AG04449 (cell line): ENCODE data around the gene B4GALNT4.
"Not testable (repeated sequence)": the region's sequence is repeated elsewhere in the genome, so short reads cannot be mapped to it uniquely, and the experiment has no call there.

ENCODE experiments used
- CTCF ChIA-PET: fragments of 350-600 bp; formaldehyde crosslinking; extraction: SDS; loops from one replicate; lab custom pipeline; 2021; ENCODE audit warnings: antibody characterized with exemption; lab: Yijun Ruan, JAX
- POLR2A ChIA-PET: fragments of 400-600, 350-600 bp; formaldehyde crosslinking; extraction: SDS; loops from one replicate; lab custom pipeline; 2020; ENCODE audit warnings: antibody characterized with exemption, inconsistent platforms; lab: Yijun Ruan, JAX
- DNase-seq: peaks from one replicate; pipeline ENCODE4 v3.0.0-alpha.2; 2010; ENCODE audit warnings: low read depth, low spot score
- H3K4me3 ChIP-seq: 2 replicates; pipeline ENCODE4 v1.5.1; 2011; ENCODE audit warnings: low read depth, mild to moderate bottlenecking, control low read depth, low read length
- TF ChIP-seq, protein P1 (sequence below): IDR thresholded peaks from one replicate; pipeline ENCODE4 v1.5.1; 2011; ENCODE audit warnings: mild to moderate bottlenecking, moderate library complexity, low read length, control low read depth, inconsistent platforms; ENCODE audit not compliant: insufficient read depth; ENCODE audit errors: missing control alignments

Gene B4GALNT4, protein sequence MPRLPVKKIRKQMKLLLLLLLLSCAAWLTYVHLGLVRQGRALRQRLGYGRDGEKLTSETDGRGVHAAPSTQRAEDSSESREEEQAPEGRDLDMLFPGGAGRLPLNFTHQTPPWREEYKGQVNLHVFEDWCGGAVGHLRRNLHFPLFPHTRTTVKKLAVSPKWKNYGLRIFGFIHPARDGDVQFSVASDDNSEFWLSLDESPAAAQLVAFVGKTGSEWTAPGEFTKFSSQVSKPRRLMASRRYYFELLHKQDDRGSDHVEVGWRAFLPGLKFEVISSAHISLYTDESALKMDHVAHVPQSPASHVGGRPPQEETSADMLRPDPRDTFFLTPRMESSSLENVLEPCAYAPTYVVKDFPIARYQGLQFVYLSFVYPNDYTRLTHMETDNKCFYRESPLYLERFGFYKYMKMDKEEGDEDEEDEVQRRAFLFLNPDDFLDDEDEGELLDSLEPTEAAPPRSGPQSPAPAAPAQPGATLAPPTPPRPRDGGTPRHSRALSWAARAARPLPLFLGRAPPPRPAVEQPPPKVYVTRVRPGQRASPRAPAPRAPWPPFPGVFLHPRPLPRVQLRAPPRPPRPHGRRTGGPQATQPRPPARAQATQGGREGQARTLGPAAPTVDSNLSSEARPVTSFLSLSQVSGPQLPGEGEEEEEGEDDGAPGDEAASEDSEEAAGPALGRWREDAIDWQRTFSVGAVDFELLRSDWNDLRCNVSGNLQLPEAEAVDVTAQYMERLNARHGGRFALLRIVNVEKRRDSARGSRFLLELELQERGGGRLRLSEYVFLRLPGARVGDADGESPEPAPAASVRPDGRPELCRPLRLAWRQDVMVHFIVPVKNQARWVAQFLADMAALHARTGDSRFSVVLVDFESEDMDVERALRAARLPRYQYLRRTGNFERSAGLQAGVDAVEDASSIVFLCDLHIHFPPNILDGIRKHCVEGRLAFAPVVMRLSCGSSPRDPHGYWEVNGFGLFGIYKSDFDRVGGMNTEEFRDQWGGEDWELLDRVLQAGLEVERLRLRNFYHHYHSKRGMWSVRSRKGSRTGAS

GRCh38 chr11:369336-370018, at the start of gene B4GALNT4:
B4GALNT4 (plus strand) TSS chr11:369499; CDS start chr11:369804, 305 bp downstream.
- peak within 1 kb of the TSS; percentile 70 for H3K4me3 ChIP-seq
- DNase-seq: no peak
- CTCF ChIA-PET: interaction anchor here (0.8 to 2.9 kb wide), 3 partner anchors 64 to 119 kb away, joined by 3 to 14 read pairs (median 8); no protein-coding TSS in a partner anchor

GRCh38 chr11:319888-320273, 49.4 kb upstream of the B4GALNT4 start:
- H3K4me3 ChIP-seq: peak overlapping the region; percentile 82
- DNase-seq: not testable (repeated sequence)
- ChIA-PET CTCF (interaction anchor here (1.3 to 1.4 kb wide), 3 partner anchors 10 to 14 kb away, joined by 4 to 6 read pairs (median 6); no protein-coding TSS in a partner anchor), POLR2A (interaction anchor here (1.5 kb wide), 1 partner anchor 36 kb away, joined by 3 read pairs; no protein-coding TSS in a partner anchor)

More at GRCh38 chr11:369336-370018, at the start of gene B4GALNT4:
- TF ChIP-seq, protein P1, sequence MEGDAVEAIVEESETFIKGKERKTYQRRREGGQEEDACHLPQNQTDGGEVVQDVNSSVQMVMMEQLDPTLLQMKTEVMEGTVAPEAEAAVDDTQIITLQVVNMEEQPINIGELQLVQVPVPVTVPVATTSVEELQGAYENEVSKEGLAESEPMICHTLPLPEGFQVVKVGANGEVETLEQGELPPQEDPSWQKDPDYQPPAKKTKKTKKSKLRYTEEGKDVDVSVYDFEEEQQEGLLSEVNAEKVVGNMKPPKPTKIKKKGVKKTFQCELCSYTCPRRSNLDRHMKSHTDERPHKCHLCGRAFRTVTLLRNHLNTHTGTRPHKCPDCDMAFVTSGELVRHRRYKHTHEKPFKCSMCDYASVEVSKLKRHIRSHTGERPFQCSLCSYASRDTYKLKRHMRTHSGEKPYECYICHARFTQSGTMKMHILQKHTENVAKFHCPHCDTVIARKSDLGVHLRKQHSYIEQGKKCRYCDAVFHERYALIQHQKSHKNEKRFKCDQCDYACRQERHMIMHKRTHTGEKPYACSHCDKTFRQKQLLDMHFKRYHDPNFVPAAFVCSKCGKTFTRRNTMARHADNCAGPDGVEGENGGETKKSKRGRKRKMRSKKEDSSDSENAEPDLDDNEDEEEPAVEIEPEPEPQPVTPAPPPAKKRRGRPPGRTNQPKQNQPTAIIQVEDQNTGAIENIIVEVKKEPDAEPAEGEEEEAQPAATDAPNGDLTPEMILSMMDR: no peak
- POLR2A ChIA-PET: no interaction called here

DNA sequence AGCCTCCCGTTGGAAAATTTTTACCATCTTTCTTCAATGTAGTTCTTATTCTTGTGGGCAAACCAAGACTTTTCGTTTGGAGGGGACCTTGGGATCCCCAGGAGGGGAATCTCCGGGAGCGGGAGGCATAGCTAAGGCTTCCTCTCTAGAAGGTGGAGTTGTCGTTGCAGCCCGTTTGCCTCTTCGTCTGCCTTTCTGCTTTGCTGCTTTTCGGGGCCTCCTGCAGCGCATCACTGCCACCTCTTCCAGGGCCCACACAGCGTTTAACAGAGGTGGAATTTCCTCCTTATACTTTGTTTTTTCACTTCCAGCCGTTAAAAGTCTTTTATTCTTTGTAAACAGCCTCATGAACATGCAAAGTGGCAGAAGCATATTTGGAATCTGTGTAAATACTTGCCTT, 45.1 kb upstream of the B4GALNT4 start:
- CTCF ChIA-PET: interaction anchor here (1.1 kb wide), 1 partner anchor 21 kb away, joined by 3 read pairs; no protein-coding TSS in a partner anchor
- POLR2A ChIA-PET: no interaction called here
- no peak for DNase-seq
- TF ChIP-seq, protein P1: no peak
- no peak overlapping the region for H3K4me3 ChIP-seq

DNA sequence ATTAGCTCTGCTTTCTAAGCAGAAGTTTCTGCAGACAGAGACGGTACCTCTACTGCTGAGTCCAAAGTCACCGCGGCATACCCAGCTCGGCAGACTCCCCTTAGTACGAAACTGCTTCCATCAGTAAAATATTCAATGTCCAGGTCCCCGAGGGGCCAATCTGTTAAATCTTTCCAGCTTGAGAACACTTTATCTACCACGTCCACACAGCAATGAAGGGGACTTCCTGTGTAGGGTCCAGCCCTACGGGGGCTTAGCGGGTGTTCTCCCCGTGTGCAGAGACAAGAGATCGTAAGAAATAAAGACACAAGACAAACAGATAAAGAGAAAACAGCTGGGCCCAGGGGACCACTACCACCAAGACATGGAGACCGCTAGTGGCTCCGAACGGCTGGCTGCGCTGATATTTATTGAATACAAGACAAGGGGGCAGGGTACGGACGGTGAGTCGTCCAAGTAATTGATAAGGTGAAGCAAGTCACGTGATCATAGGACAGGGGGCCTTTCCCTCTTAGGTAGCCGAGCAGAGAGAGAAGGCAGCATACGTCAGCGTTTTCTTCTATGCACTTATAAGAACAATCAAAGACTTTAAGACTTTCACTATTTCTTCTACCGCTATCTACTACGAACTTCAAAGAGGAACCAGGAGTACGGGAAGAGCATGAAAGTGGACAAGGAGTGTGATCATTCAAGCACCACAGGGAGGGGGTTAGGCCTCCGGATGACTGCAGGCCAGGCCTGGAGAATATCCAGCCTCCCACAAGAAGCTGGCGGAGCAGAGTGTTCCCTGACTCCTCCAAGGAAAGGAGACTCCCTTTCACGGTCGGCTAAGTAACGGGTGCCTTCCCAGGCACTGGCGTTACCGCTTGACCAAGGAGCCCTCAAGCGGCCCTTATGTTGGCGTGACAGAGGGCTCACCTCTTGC, 44.4 kb upstream of the B4GALNT4 start:
- CTCF ChIA-PET: interaction anchor here (1.1 kb wide), 1 partner anchor 20 kb away, joined by 3 read pairs; no protein-coding TSS in a partner anchor
- H3K4me3 ChIP-seq, POLR2A ChIA-PET, DNase-seq: not testable (repeated sequence)

DNA sequence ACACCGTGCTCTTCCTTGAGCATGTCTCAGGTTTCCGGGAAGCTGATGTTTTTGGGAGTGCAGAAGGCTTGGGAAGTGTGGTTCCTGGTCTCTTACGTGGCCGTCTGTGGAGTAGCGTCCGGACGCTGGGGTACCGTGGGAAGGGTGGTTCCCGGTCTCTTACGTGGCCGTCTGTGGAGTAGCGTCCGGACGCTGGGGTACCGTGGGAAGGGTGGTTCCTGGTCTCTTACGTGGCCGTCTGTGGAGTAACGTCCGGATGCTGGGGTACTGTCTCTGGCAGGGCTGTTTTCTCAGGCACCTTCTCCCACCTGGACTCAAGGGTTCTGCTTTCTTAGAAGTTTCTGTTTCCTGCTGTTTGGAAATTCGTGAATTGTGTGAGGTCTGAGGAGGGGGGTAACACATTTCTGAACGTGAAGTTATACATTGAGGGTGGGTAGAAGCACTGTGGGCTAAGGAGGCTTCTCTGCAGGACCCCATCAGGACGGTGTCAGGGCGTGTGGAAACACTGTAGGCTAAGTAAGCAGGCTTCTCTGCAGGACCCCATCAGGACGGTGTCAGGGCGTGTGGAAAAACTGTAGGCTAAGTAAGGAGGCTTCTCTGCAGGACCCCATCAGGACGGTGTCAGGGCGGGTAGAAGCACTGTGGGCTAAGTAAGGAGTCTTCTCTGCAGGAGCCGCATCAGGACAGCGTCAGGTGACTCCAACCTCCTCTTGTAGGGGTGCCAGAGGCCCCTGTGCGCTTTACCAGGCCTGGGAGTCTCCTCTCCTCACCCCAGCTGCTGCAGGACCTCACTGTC, 43.3 kb upstream of the B4GALNT4 start:
- no peak for DNase-seq
- TF ChIP-seq, protein P1: no peak
- CTCF ChIA-PET: no interaction called here
- POLR2A ChIA-PET: no interaction called here
- H3K4me3 ChIP-seq: no peak overlapping the region

- CTCF ChIA-PET: no interaction called here
- TF ChIP-seq, protein P1: no peak
- no peak for DNase-seq
- POLR2A ChIA-PET: no interaction called here
- no peak overlapping the region for H3K4me3 ChIP-seq
Measured at GRCh38 chr11:326592-326841, 42.8 kb upstream of the B4GALNT4 start.
